Epithelial cell of esophagus (primary cell): ENCODE measurements around the gene SDHAF1.

Experiments
- DNase-seq: peaks from one replicate; pipeline ENCODE4 v3.0.0; 2010; ENCODE audit warnings: low read depth
- H3K4me3 ChIP-seq: 2 replicates; pipeline ENCODE4 v1.5.1; 2011; ENCODE audit warnings: mild to moderate bottlenecking, low read length, control low read depth
- TF ChIP-seq, protein P1 (sequence below): IDR thresholded peaks from 2 replicates; pipeline ENCODE4 v1.5.1; 2011; ENCODE audit warnings: low read depth, mild to moderate bottlenecking, low read length, control low read depth, inconsistent platforms; ENCODE audit not compliant: insufficient read depth; ENCODE audit errors: missing control alignments

The SDHAF1 gene

DNA sequence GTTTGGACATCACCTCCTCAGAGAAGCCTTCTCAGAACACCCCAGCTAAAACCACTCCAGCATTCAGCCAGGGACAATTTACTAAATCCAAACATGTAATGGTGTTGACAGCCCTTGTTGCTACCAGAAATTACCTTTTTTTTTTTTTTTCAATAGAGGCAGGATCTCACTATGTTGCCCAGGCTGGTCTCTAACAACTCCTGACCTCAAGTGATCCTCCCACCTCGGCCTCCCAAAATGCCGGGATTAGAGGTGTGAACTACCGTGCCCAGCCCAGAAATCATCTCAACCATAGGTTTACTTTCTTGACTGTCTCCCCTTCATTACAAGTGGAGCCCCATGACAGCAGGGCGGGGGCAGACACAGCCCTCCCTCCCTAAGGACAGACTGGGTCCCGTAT, 28.4 kb downstream of the SDHAF1 start:
- no peak for DNase-seq
- TF ChIP-seq, protein P1, sequence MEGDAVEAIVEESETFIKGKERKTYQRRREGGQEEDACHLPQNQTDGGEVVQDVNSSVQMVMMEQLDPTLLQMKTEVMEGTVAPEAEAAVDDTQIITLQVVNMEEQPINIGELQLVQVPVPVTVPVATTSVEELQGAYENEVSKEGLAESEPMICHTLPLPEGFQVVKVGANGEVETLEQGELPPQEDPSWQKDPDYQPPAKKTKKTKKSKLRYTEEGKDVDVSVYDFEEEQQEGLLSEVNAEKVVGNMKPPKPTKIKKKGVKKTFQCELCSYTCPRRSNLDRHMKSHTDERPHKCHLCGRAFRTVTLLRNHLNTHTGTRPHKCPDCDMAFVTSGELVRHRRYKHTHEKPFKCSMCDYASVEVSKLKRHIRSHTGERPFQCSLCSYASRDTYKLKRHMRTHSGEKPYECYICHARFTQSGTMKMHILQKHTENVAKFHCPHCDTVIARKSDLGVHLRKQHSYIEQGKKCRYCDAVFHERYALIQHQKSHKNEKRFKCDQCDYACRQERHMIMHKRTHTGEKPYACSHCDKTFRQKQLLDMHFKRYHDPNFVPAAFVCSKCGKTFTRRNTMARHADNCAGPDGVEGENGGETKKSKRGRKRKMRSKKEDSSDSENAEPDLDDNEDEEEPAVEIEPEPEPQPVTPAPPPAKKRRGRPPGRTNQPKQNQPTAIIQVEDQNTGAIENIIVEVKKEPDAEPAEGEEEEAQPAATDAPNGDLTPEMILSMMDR: no peak
- H3K4me3 ChIP-seq: no peak overlapping the region

DNA sequence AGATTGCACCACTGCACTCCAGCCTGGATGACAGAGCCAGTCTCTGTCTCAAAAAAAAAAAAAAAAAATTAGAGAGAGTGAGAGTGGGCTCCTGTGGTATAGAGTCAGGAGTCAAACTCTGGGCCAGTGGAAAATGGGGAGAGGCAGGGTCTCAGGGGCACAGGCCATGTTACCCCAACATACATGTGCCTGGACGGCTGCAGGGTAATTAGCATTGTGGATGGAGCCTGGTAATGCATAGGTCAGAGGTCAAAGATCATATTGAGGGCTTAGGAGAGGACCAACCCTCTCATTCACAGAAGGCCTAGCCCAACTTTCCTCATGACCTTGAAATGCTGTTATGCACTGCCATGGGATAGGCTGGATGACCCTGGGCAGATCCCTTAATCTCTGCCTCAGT, 30.6 kb downstream of the SDHAF1 start:
- DNase-seq: no peak
- no peak overlapping the region for H3K4me3 ChIP-seq
- TF ChIP-seq, protein P1: no peak

DNA sequence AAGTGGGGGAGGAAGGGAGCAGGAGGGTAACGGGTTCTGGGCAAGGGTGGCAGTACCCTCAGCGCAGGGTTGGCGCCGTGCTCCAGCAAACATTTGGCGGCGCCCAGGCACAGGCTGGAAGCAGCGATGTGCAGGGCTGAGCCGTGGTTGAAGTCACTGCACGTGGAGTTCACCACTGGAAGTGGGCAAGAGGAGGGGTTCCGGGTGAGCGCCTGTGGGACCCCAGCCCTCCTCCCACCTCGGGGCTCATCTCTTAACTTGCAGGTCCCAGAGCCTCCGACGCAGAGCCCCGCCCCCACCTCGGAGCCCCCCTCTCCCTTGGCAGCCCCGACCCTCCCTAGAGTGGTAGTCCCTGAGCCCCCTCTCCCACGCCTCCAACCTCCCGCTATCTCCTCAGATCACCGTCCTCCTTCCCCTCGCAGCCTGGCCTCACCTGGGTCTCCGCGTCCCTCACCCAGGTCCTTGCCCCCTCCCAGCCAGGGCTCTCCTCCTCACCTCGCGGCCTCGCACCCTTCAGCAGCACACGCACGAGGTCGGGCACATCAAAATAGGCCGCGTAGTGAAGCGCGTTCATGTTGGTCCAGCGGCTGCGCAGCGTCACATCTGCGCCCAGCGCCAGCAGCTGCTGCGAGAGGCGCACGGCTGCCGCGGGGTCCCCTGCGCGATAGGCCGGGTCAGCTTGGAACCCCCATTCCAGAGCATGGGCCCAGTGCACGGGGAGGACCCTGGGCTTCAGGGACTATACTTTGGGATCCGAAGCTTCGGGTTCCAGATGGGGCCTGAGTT, 31.3 kb downstream of the SDHAF1 start:
- no peak for DNase-seq
- TF ChIP-seq, protein P1: no peak
- H3K4me3 ChIP-seq: no peak overlapping the region

DNA sequence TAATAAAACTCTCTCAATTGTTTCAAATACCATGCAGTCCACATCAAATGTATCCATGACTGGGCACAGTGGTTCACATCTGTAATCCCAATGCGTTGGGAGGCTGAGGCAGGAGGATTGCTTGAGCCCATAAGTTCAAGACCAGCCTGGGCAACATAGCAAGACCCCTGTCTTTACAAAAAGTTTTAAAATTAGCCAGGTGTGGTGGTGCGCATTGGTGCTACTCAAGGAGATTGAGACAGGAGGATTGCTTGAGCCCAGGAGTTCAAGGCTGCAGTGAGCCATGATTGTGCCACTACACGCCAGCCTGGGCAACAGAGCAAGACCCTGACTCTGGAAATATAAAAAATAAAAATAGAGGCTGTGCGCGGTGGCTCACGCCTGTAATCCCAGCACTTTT, 32.7 kb downstream of the SDHAF1 start:
- TF ChIP-seq, protein P1: no peak
- H3K4me3 ChIP-seq: no peak overlapping the region
- no peak for DNase-seq

DNA sequence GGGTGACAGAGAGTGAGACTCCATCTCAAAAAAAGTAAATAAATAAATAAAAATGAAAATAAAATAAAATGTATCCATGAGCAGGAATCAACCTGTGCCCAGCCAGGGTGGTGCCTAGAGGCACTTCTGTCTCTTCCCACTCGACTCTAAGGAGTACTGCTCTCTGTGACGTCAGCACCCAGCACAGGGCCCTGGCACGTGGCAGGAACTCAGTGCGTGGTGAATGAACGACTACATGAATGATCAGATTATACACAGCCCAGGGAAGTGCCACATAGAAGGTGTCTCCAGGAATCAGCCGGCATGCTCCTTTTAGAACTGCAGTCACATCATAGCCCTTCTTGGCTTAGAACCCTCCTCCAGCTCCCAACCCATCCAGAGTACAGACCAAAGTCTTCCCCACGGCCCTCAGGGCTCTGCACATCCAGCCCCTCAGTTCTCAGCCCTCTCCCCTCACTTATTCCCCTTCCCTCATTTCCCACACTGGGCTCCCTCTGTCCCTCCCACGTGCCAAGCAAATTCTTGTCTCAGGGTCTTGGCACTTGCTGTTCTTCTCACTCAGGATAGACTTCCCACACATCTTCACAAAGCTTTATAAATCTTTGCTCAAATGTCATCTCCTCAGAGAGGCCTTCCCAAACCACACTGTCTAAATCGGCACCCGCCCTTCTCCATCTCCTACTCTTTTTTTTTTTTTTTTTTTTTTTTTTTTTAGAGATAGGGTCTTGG, 33.5 kb downstream of the SDHAF1 start:
- TF ChIP-seq, protein P1: no peak
- no peak overlapping the region for H3K4me3 ChIP-seq
- no peak for DNase-seq

DNA sequence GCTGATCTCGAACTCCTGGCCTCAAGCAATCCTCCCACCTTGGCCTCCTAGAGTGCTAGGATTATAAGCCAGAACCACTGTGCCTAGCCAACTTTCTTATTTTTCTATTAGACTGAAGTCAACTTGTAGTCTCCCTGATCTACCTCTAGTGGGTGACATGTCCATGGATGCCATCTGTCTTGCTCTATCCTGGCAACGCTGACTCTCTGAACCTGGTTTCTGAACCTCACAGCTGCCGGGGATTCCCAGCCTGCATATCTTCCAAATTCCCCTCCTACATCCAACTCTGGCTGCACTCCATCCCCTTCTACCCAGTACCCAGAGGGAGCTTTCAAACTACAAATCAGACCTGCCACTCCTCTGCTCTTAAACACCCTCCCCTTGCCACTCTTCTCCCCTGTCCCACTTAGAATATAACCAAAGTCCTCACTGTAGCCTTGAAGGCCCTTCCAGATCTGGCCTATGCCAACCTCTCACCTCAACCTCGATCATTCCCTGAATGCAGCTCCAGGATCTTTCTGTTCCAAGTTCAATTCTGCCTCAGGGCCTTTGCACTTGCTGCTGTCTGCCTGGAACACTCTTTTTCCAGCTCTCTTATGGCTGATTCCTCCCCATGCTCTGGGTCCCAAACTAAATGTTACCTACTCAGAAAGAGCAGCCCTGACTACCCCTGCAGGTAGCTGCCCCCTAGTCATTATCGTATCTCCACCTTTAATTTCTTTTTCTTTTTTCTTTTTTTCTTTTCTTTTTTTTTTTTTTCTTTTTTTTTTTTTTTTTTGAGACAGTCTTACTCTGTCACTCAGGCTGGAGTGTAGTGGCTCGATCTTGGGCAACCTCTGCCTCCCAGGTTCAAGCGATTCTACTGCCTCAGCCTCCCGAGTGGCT, 35.5 kb downstream of the SDHAF1 start:
- TF ChIP-seq, protein P1: peak; percentile 28
- no peak overlapping the region for H3K4me3 ChIP-seq

More for the DNA sequence above, 35.5 kb downstream of the SDHAF1 start:
- peak; percentile 41 for DNase-seq
